DMS79 treated with DMSO at 0.1 percent for 48 hours (cell line): Measurements from ENCODE around the gene FAM217A.

Experiments used
- DNase-seq: peaks from one replicate; lab custom pipeline; 2025; lab: John Stamatoyannopoulos, UW

The FAM217A gene

DNA sequence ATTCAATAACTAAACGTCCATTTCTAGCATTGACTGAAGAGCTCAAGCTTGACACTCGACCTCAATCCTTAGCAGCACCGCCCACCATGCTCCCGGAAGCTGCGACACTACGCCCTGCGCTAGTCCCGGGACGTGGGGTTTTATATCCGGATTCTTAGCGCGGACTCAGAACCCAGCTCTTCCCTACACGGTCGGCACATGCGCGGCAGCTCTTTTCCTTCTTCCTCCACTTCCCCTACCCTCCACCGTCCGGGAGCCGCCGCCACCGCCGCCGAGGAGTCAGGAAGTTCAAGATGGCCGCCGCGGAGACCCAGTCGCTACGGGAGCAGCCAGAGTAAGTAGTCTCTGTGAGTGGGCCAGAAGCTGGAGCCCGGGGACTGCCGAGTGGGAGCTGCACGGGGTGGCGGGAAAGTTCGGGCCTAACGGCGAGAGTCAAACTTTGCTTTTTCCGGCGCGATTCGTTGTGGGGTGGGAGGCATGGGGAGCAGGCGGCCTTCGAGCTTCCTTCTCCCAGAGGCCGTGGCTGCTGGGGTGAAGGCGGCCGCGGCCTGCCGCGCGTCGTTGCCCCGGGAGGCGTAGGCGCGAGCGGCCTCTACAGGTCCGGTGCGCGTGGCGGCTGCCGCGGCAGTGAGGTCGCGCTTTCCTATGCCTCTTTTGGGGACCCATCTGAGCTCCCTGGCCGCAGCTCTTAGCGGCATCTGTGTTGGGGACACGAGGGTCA is 57.6 kb downstream of the FAM217A start:
- DNase-seq, result peak; percentile 82

GRCh38 chr6:4020822-4021132 is 58.2 kb downstream of the FAM217A start:
- no peak for DNase-seq

- DNase-seq, result no peak
Measured at GRCh38 chr6:4018924-4019236, 60.1 kb downstream of the FAM217A start.
